ENCODE results near the gene SORCS2.

The SORCS2 gene

GRCh38 chr4:7187168-7187535 is 5.2 kb upstream of the SORCS2 start:
- DNase-seq: no peak

- no peak for DNase-seq
These were observed 4.6 kb upstream of the SORCS2 start for GRCh38 chr4:7187691-7188090.

GRCh38 chr4:7189066-7189465 is 3.3 kb upstream of the SORCS2 start:
- DNase-seq: no peak

- DNase-seq: no peak
These were observed 2.7 kb upstream of the SORCS2 start for GRCh38 chr4:7189475-7190277.

- DNase-seq: no peak
These were observed 2.1 kb upstream of the SORCS2 start for GRCh38 chr4:7190278-7190594.

GRCh38 chr4:7190691-7191545 is 1.4 kb upstream of the SORCS2 start:
- no peak for DNase-seq

GRCh38 chr4:7191546-7192251 is 639 bp upstream of the SORCS2 start:
- no peak for DNase-seq

GRCh38 chr4:7193030-7193958 is 956 bp downstream of the SORCS2 start:
- no peak for DNase-seq

GRCh38 chr4:7194251-7195140 is 2.2 kb downstream of the SORCS2 start:
- DNase-seq: no peak

- DNase-seq: no peak
These were observed 2.8 kb downstream of the SORCS2 start for GRCh38 chr4:7195141-7195515.

- no peak for DNase-seq
These were observed 3.4 kb downstream of the SORCS2 start for GRCh38 chr4:7195546-7196287.

- no peak for DNase-seq
These were observed 3.9 kb downstream of the SORCS2 start for GRCh38 chr4:7196288-7196651.

GRCh38 chr4:7196736-7197135 is 4.4 kb downstream of the SORCS2 start:
- no peak for DNase-seq

- DNase-seq: no peak
These were observed 5.6 kb downstream of the SORCS2 start for GRCh38 chr4:7197910-7198309.

- no peak for DNase-seq
These were observed 6.2 kb downstream of the SORCS2 start for GRCh38 chr4:7198440-7199128.

GRCh38 chr4:7199129-7199725 is 6.9 kb downstream of the SORCS2 start:
- DNase-seq: no peak

GRCh38 chr4:7199771-7200441 is 7.6 kb downstream of the SORCS2 start:
- no peak for DNase-seq

GRCh38 chr4:7200801-7201200 is 8.5 kb downstream of the SORCS2 start:
- no peak for DNase-seq

Data from NCI-H2081 treated with DMSO at 0.1 percent for 48 hours (cell line).